Liver (tissue), 9 donors: ENCODE data around the gene USP6NL. TPM values are rescaled to one million over a fixed set of nuclear protein-coding genes. Genes with fewer than 3 reads are reported as not detected.

Source experiments
- DNase-seq: peaks from one replicate; pipeline ENCODE4 v3.0.0-alpha.2; 2017; ENCODE audit warnings: low spot score
- H3K27ac ChIP-seq, 2 donors: one replicate each; pipeline ENCODE4 v1.7.0; 2013; ENCODE audit warnings: inconsistent platforms in 2 of 2, low read length in 2 of 2, control low read depth in 1 of 2, low read depth in 1 of 2, mild to moderate bottlenecking in 1 of 2
- H3K27me3 ChIP-seq, 4 donors: one replicate each; pipeline versions ENCODE4 v1.6.1 to v1.7.0; 2013; ENCODE audit warnings: low read length in 3 of 4, inconsistent platforms in 1 of 4, mild to moderate bottlenecking in 1 of 4, moderate library complexity in 1 of 4; ENCODE audit not compliant: control insufficient read depth in 4 of 4, insufficient read depth in 4 of 4
- H3K36me3 ChIP-seq, 4 donors: one replicate each; pipeline versions ENCODE4 v1.6.1 to v1.7.0; 2013; ENCODE audit warnings: low read length in 3 of 4, mild to moderate bottlenecking in 3 of 4, low read depth in 1 of 4, moderate library complexity in 1 of 4; ENCODE audit not compliant: control insufficient read depth in 4 of 4, insufficient read depth in 3 of 4
- H3K4me1 ChIP-seq, 4 donors: one replicate each; pipeline versions ENCODE4 v1.6.1 to v1.7.0; 2013; ENCODE audit warnings: low read length in 3 of 4, mild to moderate bottlenecking in 3 of 4, moderate library complexity in 1 of 4; ENCODE audit not compliant: control insufficient read depth in 4 of 4, insufficient read depth in 4 of 4
- H3K4me3 ChIP-seq, 3 donors: one replicate each; pipeline versions ENCODE4 v1.6.1 to v1.7.0; 2013; ENCODE audit warnings: low read length in 3 of 3, control low read depth in 1 of 3, low read depth in 1 of 3, mild to moderate bottlenecking in 1 of 3
- H3K9ac ChIP-seq, 2 donors: one replicate each; pipeline ENCODE4 v1.7.0; 2013; ENCODE audit warnings: low read length in 2 of 2, mild to moderate bottlenecking in 2 of 2, moderate library complexity in 2 of 2, control low read depth in 1 of 2, low read depth in 1 of 2
- H3K9me3 ChIP-seq, 4 donors: one replicate each; pipeline versions ENCODE4 v1.6.1 to v1.7.0; 2013; ENCODE audit warnings: low read length in 3 of 4; ENCODE audit not compliant: control insufficient read depth in 4 of 4
- EGR1 ChIP-seq, 2 donors: IDR thresholded peaks; 2 replicates each; pipeline ENCODE4 v1.6.1; 2016 to 2018; ENCODE audit warnings: antibody characterized with exemption in 2 of 2, low read depth in 2 of 2
- FOXA1 ChIP-seq: IDR thresholded peaks from 2 replicates; pipeline ENCODE4 v1.6.1; 2016; ENCODE audit warnings: antibody characterized with exemption
- FOXA2 ChIP-seq: IDR thresholded peaks from 2 replicates; pipeline ENCODE4 v1.6.1; 2016; ENCODE audit warnings: antibody characterized with exemption
- GABPA ChIP-seq, 2 donors: IDR thresholded peaks in 1 of 2; conservative IDR thresholded peaks in 1 of 2; 2 replicates each; pipeline ENCODE4 v1.6.1; 2016; ENCODE audit warnings: antibody characterized with exemption in 2 of 2, mild to moderate bottlenecking in 1 of 2, moderate library complexity in 1 of 2
- HNF4A ChIP-seq, 2 donors: conservative IDR thresholded peaks; 2 replicates each; pipeline ENCODE4 v1.6.1; 2016; ENCODE audit warnings: antibody characterized with exemption in 2 of 2, mild to moderate bottlenecking in 2 of 2
- HNF4G ChIP-seq: IDR thresholded peaks from 2 replicates; pipeline ENCODE4 v1.6.1; 2016; ENCODE audit warnings: antibody characterized with exemption
- JUND ChIP-seq, 2 donors: IDR thresholded peaks; 2 replicates each; pipeline ENCODE4 v1.6.1; 2016; ENCODE audit warnings: antibody characterized with exemption in 2 of 2
- RAD21 ChIP-seq, 2 donors: IDR thresholded peaks; 2 replicates each; pipeline ENCODE4 v1.6.1; 2016; ENCODE audit warnings: antibody characterized with exemption in 2 of 2, mild to moderate bottlenecking in 2 of 2
- REST ChIP-seq: IDR thresholded peaks from 2 replicates; pipeline ENCODE4 v1.6.1; 2016; ENCODE audit warnings: antibody characterized with exemption, mild to moderate bottlenecking
- RXRA ChIP-seq, 2 donors: IDR thresholded peaks; 2 replicates each; pipeline ENCODE4 v1.6.1; 2017 to 2018; ENCODE audit warnings: antibody characterized with exemption in 2 of 2, mild to moderate bottlenecking in 1 of 2
- SP1 ChIP-seq: IDR thresholded peaks from 2 replicates; pipeline ENCODE4 v1.6.1; 2018; ENCODE audit warnings: antibody characterized with exemption, mild to moderate bottlenecking
- TAF1 ChIP-seq: conservative IDR thresholded peaks from 2 replicates; pipeline ENCODE4 v1.6.1; 2016; ENCODE audit warnings: antibody characterized with exemption, mild to moderate bottlenecking
- YY1 ChIP-seq: IDR thresholded peaks from 2 replicates; pipeline ENCODE4 v1.6.1; 2016; ENCODE audit warnings: antibody characterized with exemption, mild to moderate bottlenecking
- WGBS: extraction: QIAGEN DNeasy Blood & Tissue Kit; methylation state at CpG from one replicate; pipeline ENCODE4 v1.1.7; 2013; 5-methylcytosine and 5-hydroxymethylcytosine counted together
- polyA plus RNA-seq, 2 donors: library from polyadenylated mRNA; stranded (reverse) in 1 of 2; unstranded in 1 of 2; fragments of 200-250 nt in 1 of 2; fragments of >200 nt in 1 of 2; fragmentation: Nextera tagmentation in 1 of 2; extraction: Ambion mirVana in 1 of 2; gene quantifications; one replicate each; pipeline versions ENCODE4 v1.2.1 to v1.2.3, GENCODE V29; 2013 to 2015
- total RNA-seq, 2 donors: library from RNA; depleted of rRNA; stranded (reverse); fragments of >200 nt; gene quantifications; one replicate each; pipeline ENCODE4 v1.2.3, GENCODE V29; 2014
- TF ChIP-seq, protein P1 (sequence below): IDR thresholded peaks from 2 replicates; pipeline ENCODE4 v1.6.1; 2016; ENCODE audit warnings: antibody characterized with exemption
- TF ChIP-seq, protein P2 (sequence below): IDR thresholded peaks from 2 replicates; pipeline ENCODE4 v1.6.1; 2016; ENCODE audit warnings: antibody characterized with exemption
- TF ChIP-seq, protein P3 (sequence below): fragments of 150-350 bp; IDR thresholded peaks from 2 replicates; pipeline ENCODE4 v1.5.1; 2017; ENCODE audit warnings: improper control_type of control experiment, low read depth, low read length; ENCODE audit not compliant: missing input control
- TF ChIP-seq, protein P4 (sequence below): IDR thresholded peaks from 2 replicates; pipeline ENCODE4 v1.6.1; 2016; ENCODE audit warnings: antibody characterized with exemption
- donor health status: healthy.
- donor health status: healthy.
- donor health status: healthy.
- donor health status: healthy.
- donor health status: healthy.

Gene USP6NL
- total and polyA plus RNA-seq, 4 donors: 3.8 to 15.0 (median 10.2) TPM

DNA sequence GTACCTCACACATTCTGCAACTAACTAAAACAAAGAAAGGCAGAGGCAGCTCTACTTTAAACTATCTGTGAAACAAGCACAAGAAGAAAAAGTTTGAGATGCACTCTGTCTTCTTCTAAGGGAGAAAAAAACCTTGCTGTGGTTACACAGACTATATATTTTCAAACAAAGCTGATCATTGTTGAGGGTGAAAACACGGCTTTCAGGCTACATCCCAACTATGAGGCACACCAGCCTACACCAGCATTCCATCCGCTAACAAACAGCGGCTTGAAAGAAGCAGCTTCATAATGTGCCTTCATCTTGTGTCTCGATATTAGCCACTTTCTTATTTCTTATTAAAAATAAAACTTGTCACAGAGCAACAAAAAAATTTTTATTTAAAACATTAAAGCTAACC lies 79.1 kb downstream of the USP6NL start:
- no peak for DNase-seq
- no peaks in the 10 kb centered on the region for H3K36me3 ChIP-seq
- H3K27ac ChIP-seq: no peak overlapping the region
- no peak overlapping the region for H3K4me3 ChIP-seq
- H3K9ac ChIP-seq: no peak overlapping the region
- H3K27me3 ChIP-seq: no peaks in the 10 kb centered on the region
- TF ChIP-seq, protein P1, sequence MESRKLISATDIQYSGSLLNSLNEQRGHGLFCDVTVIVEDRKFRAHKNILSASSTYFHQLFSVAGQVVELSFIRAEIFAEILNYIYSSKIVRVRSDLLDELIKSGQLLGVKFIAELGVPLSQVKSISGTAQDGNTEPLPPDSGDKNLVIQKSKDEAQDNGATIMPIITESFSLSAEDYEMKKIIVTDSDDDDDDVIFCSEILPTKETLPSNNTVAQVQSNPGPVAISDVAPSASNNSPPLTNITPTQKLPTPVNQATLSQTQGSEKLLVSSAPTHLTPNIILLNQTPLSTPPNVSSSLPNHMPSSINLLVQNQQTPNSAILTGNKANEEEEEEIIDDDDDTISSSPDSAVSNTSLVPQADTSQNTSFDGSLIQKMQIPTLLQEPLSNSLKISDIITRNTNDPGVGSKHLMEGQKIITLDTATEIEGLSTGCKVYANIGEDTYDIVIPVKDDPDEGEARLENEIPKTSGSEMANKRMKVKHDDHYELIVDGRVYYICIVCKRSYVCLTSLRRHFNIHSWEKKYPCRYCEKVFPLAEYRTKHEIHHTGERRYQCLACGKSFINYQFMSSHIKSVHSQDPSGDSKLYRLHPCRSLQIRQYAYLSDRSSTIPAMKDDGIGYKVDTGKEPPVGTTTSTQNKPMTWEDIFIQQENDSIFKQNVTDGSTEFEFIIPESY: no peak
- no peak for TF ChIP-seq HNF4G
- no peak for TF ChIP-seq HNF4A (conservative IDR thresholded peaks at IDR 0.05)
- TF ChIP-seq, protein P2, sequence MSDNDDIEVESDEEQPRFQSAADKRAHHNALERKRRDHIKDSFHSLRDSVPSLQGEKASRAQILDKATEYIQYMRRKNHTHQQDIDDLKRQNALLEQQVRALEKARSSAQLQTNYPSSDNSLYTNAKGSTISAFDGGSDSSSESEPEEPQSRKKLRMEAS: no peak
- no peak for TF ChIP-seq RXRA (IDR thresholded peaks at IDR 0.05)
- no peak for TF ChIP-seq REST
- TF ChIP-seq FOXA2: no peak
- no peak for TF ChIP-seq JUND (IDR thresholded peaks at IDR 0.05)
- TF ChIP-seq, protein P3, sequence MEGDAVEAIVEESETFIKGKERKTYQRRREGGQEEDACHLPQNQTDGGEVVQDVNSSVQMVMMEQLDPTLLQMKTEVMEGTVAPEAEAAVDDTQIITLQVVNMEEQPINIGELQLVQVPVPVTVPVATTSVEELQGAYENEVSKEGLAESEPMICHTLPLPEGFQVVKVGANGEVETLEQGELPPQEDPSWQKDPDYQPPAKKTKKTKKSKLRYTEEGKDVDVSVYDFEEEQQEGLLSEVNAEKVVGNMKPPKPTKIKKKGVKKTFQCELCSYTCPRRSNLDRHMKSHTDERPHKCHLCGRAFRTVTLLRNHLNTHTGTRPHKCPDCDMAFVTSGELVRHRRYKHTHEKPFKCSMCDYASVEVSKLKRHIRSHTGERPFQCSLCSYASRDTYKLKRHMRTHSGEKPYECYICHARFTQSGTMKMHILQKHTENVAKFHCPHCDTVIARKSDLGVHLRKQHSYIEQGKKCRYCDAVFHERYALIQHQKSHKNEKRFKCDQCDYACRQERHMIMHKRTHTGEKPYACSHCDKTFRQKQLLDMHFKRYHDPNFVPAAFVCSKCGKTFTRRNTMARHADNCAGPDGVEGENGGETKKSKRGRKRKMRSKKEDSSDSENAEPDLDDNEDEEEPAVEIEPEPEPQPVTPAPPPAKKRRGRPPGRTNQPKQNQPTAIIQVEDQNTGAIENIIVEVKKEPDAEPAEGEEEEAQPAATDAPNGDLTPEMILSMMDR: no peak
- TF ChIP-seq TAF1: no peak
- TF ChIP-seq, protein P4, sequence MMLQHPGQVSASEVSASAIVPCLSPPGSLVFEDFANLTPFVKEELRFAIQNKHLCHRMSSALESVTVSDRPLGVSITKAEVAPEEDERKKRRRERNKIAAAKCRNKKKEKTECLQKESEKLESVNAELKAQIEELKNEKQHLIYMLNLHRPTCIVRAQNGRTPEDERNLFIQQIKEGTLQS: no peak
- no peak for TF ChIP-seq GABPA (IDR thresholded peaks at IDR 0.05 in 1 of 2, conservative IDR thresholded peaks at IDR 0.05 in 1 of 2)
- TF ChIP-seq RAD21 (IDR thresholded peaks at IDR 0.05): no peak
- no peak for TF ChIP-seq YY1
- TF ChIP-seq EGR1 (IDR thresholded peaks at IDR 0.05; ENCODE audit: low read depth in 2 of 2): no peak
- TF ChIP-seq FOXA1: no peak
- TF ChIP-seq SP1: no peak
- H3K4me1 ChIP-seq: peaks cover 8 to 32% (median 23%) of the 10 kb centered on the region in 4 donors
- 82% methylated on average over 4 of the region's 4 CpGs for WGBS
- H3K9me3 ChIP-seq: no peaks in the 10 kb centered on the region

- peaks cover 8 to 32% (median 26%) of the 10 kb centered on the region in 4 donors for H3K4me1 ChIP-seq
- WGBS: 55% methylated on average over 5 of the region's 5 CpGs
- TF ChIP-seq, protein P2: no peak
- TF ChIP-seq RAD21 (IDR thresholded peaks at IDR 0.05) (no peak), HNF4A (conservative IDR thresholded peaks at IDR 0.05) (no peak), SP1 (no peak), HNF4G (no peak), JUND (IDR thresholded peaks at IDR 0.05) (no peak), FOXA2 (no peak), FOXA1 (no peak), GABPA (IDR thresholded peaks at IDR 0.05 in 1 of 2, conservative IDR thresholded peaks at IDR 0.05 in 1 of 2) (no peak), YY1 (no peak), RXRA (IDR thresholded peaks at IDR 0.05) (no peak)
- TF ChIP-seq, protein P4: no peak
- TF ChIP-seq, protein P1: no peak
- TF ChIP-seq, protein P3: no peak
Measured at GRCh38 chr10:11530806-11531205, 80.6 kb downstream of the USP6NL start.

More at GRCh38 chr10:11530806-11531205, 80.6 kb downstream of the USP6NL start:
- no peak for DNase-seq
- Histone ChIP-seq H3K9me3 (no peaks in the 10 kb centered on the region), H3K4me3 (no peak overlapping the region), H3K27ac (no peak overlapping the region), H3K9ac (no peak overlapping the region), H3K36me3 (no peaks in the 10 kb centered on the region), H3K27me3 (no peaks in the 10 kb centered on the region)
